Colonic mucosa (tissue), 4 donors: ENCODE measurements around the gene NUDT17. TPM values are rescaled to one million over a fixed set of nuclear protein-coding genes. Genes with fewer than 3 reads are reported as not detected.

Experiments
- DNase-seq: peaks from one replicate; pipeline ENCODE4 v3.0.0-alpha.2; 2020
- H3K27ac ChIP-seq: fragments of 200-600 bp; one replicate; pipeline ENCODE4 v1.8.0; 2021
- H3K27me3 ChIP-seq: fragments of 200-600 bp; one replicate; pipeline ENCODE4 v1.8.0; 2021
- H3K36me3 ChIP-seq: fragments of 200-600 bp; one replicate; pipeline ENCODE4 v1.8.0; 2021
- H3K4me1 ChIP-seq: fragments of 200-600 bp; one replicate; pipeline ENCODE4 v1.8.0; 2021; ENCODE audit warnings: mild to moderate bottlenecking
- H3K4me3 ChIP-seq: fragments of 200-600 bp; one replicate; pipeline ENCODE4 v1.8.0; 2021
- H3K9ac ChIP-seq, 2 donors: one replicate each; pipeline ENCODE4 v1.7.0; 2013; ENCODE audit warnings: control low read depth in 2 of 2, low read depth in 2 of 2, low read length in 2 of 2
- H3K9me3 ChIP-seq: fragments of 200-600 bp; one replicate; pipeline ENCODE4 v1.8.0; 2021
- CTCF ChIP-seq: fragments of 200-600 bp; IDR thresholded peaks from one replicate; pipeline ENCODE4 v1.8.0; 2022; ENCODE audit warnings: antibody characterized with exemption, mild to moderate bottlenecking
- intact Hi-C: fragments of 100-400 bp; cut with DNase I; formaldehyde crosslinking; loops from one replicate; pipeline ENCODE4 v1.14.1; 2022
- total RNA-seq, 2 donors: library from RNA; stranded (reverse); fragmentation: NEBNext Ultra II Directional in 1 of 2; extraction: Animal tissue kit (Norgen Biotek cat#: 25700) in 1 of 2; gene quantifications; one replicate each; pipeline ENCODE4 v1.2.1, GENCODE V29; 2021
- donor health status: healthy.
- donor health status: DM: no; HTN: no; CAD: no.
- donor health status: DM: no; HTN: no; CAD: no.

Gene NUDT17, protein sequence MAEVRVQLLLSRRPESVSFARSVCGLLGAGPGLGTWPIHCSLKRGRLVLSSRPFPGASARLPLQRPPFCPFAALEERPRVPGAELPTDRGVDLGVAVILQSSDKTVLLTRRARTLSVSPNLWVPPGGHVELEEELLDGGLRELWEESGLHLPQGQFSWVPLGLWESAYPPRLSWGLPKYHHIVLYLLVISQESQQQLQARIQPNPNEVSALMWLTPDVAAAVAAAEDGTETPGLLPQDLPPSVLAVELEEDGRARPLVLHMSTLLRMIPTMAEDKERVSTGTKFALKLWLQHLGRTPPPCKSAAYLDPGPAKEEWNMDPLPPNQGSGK
- under 1 TPM; 0.69 to 0.82 TPM for total RNA-seq

DNA sequence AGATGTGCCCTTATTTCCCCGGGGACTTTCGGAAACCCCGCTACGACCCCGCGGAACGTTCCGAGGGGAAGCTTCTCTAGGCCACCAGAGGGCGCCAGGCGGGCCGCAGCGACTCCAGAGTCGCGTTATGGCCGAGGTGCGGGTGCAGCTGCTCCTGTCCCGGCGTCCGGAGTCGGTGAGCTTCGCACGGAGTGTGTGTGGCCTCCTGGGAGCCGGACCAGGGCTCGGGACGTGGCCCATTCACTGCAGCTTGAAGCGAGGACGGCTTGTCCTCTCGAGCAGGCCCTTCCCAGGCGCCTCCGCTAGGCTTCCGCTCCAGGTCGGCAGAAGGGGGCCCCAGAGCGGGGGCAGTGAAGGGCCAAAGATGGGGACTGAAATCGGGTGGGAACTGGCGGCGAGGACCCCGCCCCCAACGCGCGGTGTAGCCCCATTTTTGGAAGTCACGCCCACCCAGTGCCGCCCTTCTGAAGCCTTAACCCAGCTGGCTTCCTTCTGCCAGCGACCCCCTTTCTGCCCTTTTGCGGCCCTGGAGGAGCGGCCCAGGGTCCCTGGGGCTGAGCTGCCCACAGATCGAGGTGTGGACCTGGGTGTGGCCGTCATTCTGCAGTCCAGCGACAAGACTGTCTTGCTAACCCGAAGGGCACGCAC lies at the start of gene NUDT17:
NUDT17 (plus strand) TSS at position 117 of the 648 bp plus-strand sequence; CDS start at position 128, 11 bp downstream.
- Histone ChIP-seq H3K27me3 (no peaks in the 10 kb centered on the region), H3K36me3 (peaks cover 3% of the 10 kb centered on the region)

DNA sequence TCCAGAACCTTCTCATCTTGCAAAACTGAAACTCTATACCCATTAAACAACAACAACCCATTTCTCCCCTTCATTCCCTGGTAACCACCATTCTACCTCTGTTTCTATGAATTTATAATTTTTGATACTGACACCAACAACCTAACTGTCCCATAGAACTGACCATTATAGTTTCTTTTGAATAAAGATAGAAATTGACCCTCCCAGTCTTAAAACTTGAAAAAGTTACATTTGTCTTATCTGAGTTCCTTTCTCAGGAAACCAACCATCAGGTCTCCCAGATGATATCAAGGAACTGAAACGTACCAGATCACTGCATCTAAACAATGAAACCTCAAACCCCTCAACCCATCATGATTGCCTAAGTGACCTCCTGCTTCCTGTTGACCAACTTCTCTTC lies 48.7 kb upstream of the NUDT17 start:
- no peak overlapping the region for H3K4me3 ChIP-seq
- H3K4me1 ChIP-seq = no peaks in the 10 kb centered on the region
- intact Hi-C loops = no loop called here
- H3K27ac ChIP-seq = no peak overlapping the region
- DNase-seq = no peak
- no peak for TF ChIP-seq CTCF
- H3K36me3 ChIP-seq = no peaks in the 10 kb centered on the region
- no peaks in the 10 kb centered on the region for H3K9me3 ChIP-seq
- H3K27me3 ChIP-seq = no peaks in the 10 kb centered on the region
- H3K9ac ChIP-seq = no peak overlapping the region

More for the DNA sequence above, at the start of gene NUDT17:
- H3K4me3 ChIP-seq = peak within 1 kb of the TSS; percentile 43
- H3K9me3 ChIP-seq = no peaks in the 10 kb centered on the region
- peaks cover 10% of the 10 kb centered on the region for H3K4me1 ChIP-seq
- TF ChIP-seq CTCF = peak; percentile 97
- H3K9ac ChIP-seq = peak within 1 kb of the TSS; percentile 76 to 84
- peak within 1 kb of the TSS; percentile 10 for H3K27ac ChIP-seq
- intact Hi-C loops = loop anchor here (5.0 to 10.0 kb wide), 2 partner anchors 69 to 167 kb away; partner anchors contain the start of genes ITGA10 and PEX11B
- peak; percentile 80 for DNase-seq

- no peaks in the 10 kb centered on the region for H3K27me3 ChIP-seq
- no peaks in the 10 kb centered on the region for H3K9me3 ChIP-seq
- no peak for DNase-seq
- TF ChIP-seq CTCF = no peak
- no peaks in the 10 kb centered on the region for H3K4me1 ChIP-seq
- intact Hi-C loops = no loop called here
- H3K4me3 ChIP-seq = no peak overlapping the region
- no peak overlapping the region for H3K9ac ChIP-seq
- H3K36me3 ChIP-seq = no peaks in the 10 kb centered on the region
- no peak overlapping the region for H3K27ac ChIP-seq
Observed at GRCh38 chr1:145799806-145800205, 45.6 kb upstream of the NUDT17 start.

DNA sequence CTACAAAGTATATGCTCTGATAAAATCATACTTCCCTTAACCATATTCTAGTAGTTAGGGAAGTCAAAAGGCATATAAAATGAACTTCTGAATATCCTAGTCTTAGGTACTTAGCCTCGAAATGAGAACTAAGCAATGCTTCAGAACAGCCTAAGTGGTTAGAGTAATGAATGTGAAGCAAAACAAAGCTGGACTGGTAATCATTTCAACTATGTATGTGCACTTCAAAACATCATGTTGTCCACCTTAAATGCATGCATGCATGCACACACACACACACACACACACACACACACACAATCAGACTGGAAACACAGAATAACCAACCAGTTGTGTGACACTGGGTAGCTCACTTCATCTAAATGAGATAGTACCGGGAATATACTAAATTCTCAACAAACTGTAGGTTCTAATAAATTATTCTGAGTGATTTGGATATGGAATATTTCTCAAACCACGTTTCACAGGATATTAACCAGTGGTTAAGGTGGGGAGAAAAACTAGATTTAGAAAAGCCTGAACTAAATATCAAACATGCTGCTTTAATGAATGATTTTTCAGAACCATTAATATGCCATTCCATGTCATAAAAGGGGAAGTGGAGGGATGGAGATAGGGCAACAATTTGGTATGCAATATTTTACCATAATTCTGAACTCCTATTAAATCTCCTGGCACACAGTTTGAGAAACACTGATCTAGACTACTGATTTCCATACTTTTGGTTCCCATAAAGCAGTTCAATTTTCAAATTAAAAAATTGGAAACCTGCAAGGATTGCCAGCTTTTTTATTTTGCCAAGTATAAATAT lies 41.0 kb upstream of the NUDT17 start:
- Histone ChIP-seq H3K36me3 (no peaks in the 10 kb centered on the region), H3K4me3 (no peak overlapping the region), H3K27me3 (no peaks in the 10 kb centered on the region), H3K9me3 (no peaks in the 10 kb centered on the region), H3K4me1 (no peaks in the 10 kb centered on the region), H3K9ac (no peak overlapping the region), H3K27ac (no peak overlapping the region)
- no peak for DNase-seq
- TF ChIP-seq CTCF = no peak
- intact Hi-C loops = no loop called here

DNA sequence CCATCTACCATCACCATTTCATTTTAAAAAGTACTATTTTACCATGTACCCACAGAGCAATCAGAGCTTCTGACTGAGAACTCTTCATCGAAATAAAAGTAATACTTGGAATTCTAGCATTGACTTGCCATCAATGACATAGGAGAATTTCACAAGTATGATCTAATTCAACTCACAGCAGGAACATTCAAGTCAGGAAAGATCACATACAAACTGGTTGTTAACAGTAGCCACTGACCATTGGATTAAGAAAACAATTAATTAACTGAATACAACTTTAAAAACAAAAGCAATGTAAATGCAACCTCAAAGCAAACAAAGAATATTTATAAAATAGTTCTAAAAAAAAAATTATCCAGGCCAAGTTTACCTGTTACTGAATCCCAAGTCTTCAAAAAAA lies 40.4 kb upstream of the NUDT17 start:
- no peaks in the 10 kb centered on the region for H3K36me3 ChIP-seq
- H3K4me1 ChIP-seq = no peaks in the 10 kb centered on the region
- no peaks in the 10 kb centered on the region for H3K9me3 ChIP-seq
- no peak for TF ChIP-seq CTCF
- H3K27me3 ChIP-seq = no peaks in the 10 kb centered on the region
- H3K27ac ChIP-seq = no peak overlapping the region
- intact Hi-C loops = no loop called here
- H3K9ac ChIP-seq = no peak overlapping the region
- no peak for DNase-seq
- no peak overlapping the region for H3K4me3 ChIP-seq
